WI38 (cell line): ENCODE data around the gene SLC22A8.

ENCODE experiments used
- H3K4me3 ChIP-seq: 2 replicates; pipeline ENCODE4 v1.5.1; 2011; ENCODE audit warnings: low read depth, mild to moderate bottlenecking, control low read depth, low read length
- TF ChIP-seq, protein P1 (sequence below): IDR thresholded peaks from 2 replicates; pipeline ENCODE4 v1.5.1; 2012; ENCODE audit warnings: low read depth, mild to moderate bottlenecking, control low read depth, low read length

SLC22A8 gene

GRCh38 chr11:63007920-63008319, 7.7 kb downstream of the SLC22A8 start:
- TF ChIP-seq, protein P1, sequence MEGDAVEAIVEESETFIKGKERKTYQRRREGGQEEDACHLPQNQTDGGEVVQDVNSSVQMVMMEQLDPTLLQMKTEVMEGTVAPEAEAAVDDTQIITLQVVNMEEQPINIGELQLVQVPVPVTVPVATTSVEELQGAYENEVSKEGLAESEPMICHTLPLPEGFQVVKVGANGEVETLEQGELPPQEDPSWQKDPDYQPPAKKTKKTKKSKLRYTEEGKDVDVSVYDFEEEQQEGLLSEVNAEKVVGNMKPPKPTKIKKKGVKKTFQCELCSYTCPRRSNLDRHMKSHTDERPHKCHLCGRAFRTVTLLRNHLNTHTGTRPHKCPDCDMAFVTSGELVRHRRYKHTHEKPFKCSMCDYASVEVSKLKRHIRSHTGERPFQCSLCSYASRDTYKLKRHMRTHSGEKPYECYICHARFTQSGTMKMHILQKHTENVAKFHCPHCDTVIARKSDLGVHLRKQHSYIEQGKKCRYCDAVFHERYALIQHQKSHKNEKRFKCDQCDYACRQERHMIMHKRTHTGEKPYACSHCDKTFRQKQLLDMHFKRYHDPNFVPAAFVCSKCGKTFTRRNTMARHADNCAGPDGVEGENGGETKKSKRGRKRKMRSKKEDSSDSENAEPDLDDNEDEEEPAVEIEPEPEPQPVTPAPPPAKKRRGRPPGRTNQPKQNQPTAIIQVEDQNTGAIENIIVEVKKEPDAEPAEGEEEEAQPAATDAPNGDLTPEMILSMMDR, result no peak
- no peak overlapping the region for H3K4me3 ChIP-seq

DNA sequence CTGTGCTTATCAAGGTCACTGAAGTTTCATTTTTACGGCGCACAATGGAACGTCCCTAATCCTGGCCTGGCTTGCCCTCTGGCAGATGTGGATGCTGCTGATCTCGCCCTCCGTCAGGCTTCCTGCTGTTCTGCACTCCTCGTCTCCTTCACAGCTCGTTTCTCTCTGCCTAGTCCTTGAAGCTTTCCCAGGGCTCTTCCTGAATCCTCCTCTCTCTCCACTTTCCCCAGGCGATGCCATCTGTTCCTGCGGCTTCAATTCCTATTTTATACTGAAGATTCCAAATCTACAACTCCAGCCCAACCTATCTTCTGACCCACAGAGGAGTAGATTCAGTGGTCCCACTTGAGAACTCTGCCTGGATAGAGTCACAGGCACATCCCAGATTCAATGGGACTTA, 14.2 kb downstream of the SLC22A8 start:
- no peak overlapping the region for H3K4me3 ChIP-seq
- TF ChIP-seq, protein P1, result no peak

- no peak overlapping the region for H3K4me3 ChIP-seq
- TF ChIP-seq, protein P1, result no peak
These were observed 16.0 kb downstream of the SLC22A8 start for GRCh38 chr11:62999649-63000048.

GRCh38 chr11:62999156-62999555, 16.5 kb downstream of the SLC22A8 start:
- TF ChIP-seq, protein P1, result no peak
- H3K4me3 ChIP-seq, result no peak overlapping the region

DNA sequence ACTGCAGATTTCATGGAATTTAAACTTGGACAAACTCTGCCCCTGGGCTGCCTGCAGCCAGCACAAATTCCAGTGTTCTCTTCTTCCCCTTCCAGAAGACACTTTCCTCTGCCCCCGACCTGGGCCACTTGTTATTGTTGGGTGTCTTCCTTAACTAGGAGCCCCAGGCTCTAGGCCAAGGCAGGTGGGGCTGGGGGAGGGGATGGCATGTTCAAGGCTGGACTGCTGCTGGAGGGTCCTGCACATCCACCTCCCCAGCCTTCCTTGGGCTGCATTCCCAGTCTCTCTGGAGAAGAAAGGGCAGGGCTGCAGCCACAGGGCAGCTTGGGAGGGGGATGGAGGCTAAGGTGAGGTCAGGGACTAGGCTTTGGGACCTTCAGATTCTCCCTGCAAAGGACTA, 19.4 kb downstream of the SLC22A8 start:
- TF ChIP-seq, protein P1, result no peak
- no peak overlapping the region for H3K4me3 ChIP-seq

GRCh38 chr11:62994775-62995174, 20.9 kb downstream of the SLC22A8 start:
- TF ChIP-seq, protein P1, result no peak

DNA sequence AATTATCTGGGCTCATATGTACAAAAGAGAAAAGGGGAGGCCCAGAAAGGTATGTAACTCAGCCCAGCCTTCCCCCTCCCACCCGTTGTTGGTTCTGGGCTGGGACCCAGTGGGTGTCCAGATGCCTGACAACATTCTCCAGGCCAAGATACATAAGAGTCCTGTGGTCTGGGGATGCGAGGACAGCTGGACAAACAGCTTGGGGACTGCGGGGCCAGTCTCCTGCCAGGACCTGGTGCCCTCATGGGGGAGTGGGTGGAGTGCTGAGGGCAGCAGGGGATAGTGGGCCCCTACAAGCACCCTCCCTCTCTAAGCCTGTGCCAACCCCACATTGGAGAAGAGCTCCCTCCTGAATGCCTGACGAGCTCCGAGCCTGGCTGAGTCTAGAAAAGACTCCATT, 27.4 kb downstream of the SLC22A8 start:
- TF ChIP-seq, protein P1, result no peak
- no peak overlapping the region for H3K4me3 ChIP-seq

More at GRCh38 chr11:62994775-62995174, 20.9 kb downstream of the SLC22A8 start:
- H3K4me3 ChIP-seq, result no peak overlapping the region
